HL-60/S4 treated with phorbol 12-myristate 13-acetate at 8.2 ng/mL for 4 days and 3 days (cell line): ENCODE data around the gene NXT1.

Experiments used
- in situ Hi-C: fragments of 300-500 bp; cut with MboI; formaldehyde crosslinking; loops from 2 replicates; pipeline ENCODE4 v1.15.0; 2022; ENCODE audit warnings: low sequenced_read_pairs

The NXT1 gene

DNA sequence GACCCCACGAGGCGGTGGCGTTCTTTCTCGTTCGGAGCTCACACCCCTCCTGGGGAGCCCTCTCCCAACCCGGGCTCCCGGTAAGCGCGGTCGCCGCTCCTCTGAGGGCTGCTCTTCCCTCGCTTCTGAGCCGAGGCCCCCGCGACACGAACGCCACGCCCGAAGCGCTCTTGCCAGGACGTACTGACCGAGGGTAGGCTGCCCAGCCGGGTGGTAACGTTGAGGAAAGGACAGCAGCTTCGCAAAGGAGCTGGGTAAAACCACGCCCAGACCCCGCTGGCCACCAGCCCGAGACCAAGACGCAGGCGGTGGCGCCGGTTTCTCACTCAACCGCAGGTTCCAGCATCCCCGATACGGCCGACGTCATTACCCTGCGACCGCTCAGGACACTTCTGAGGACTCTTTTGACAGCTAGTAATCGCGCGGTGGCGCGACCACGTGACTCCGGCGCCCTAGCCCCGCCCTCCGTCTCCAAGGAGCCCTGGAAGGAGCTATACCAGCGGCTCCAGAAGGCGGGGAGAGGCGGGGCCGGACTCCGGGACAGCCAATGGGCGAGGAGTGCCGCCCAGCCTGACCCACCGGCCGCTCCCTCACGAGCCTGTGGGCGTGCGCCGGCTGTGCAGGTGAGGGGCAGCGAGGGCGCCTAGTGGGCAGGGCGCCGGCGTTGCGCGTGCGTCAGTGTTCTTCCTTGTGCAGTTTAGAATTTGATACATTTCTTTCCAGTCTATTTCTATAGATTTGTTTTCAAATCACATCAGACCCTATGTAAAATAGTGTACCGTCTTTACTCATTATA is 7.4 kb downstream of the NXT1 start:
- in situ Hi-C loops = no loop called here

DNA sequence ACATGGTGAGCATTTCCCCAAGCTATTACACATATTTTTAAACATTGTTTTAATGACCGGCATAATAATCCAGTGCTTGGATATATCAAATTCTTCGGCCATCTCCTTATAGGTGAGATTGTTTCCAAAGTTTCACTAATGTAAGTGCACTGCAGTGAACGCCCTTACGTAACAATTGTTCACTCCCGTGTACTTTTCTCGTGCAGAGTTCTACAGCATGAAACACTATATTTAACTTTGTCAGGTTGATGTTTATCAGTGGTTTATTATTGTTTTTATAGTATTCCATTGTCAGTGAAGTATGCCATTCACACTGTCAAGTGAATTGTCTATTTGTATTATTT is 7.9 kb downstream of the NXT1 start:
- in situ Hi-C loops = no loop called here

GRCh38 chr20:23358923-23359593 is 8.5 kb downstream of the NXT1 start:
- in situ Hi-C loops = no loop called here

DNA sequence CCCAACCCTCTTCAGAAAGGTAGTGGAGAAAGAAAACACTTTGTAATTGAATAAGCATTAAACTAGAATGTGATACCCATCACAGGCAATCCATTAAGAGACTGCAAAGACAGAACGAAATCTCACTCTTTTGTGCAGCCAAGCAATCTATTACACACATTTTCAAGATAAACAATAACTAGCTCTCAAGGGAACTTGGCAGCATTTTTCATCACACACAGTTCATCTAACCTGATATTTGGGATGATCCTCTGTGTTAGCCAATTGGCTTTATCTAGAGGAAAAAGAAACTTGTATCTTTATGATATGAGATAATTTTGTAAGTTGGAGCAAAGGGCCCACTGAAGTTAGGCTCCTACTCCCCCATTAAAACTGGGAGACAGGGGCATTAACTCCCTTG is 9.9 kb downstream of the NXT1 start:
- in situ Hi-C loops = no loop called here

- in situ Hi-C loops = no loop called here
Measured at GRCh38 chr20:23361119-23361475, 10.5 kb downstream of the NXT1 start.

GRCh38 chr20:23361476-23362391 is 11.1 kb downstream of the NXT1 start, which contains the start of gene GZF1:
Gene GZF1 (plus strand): TSS chr20:23362182. CDS start chr20:23364384, 2,202 bp downstream.
- in situ Hi-C loops = no loop called here

GRCh38 chr20:23362392-23363256 is 12.0 kb downstream of the NXT1 start:
- in situ Hi-C loops = no loop called here

DNA sequence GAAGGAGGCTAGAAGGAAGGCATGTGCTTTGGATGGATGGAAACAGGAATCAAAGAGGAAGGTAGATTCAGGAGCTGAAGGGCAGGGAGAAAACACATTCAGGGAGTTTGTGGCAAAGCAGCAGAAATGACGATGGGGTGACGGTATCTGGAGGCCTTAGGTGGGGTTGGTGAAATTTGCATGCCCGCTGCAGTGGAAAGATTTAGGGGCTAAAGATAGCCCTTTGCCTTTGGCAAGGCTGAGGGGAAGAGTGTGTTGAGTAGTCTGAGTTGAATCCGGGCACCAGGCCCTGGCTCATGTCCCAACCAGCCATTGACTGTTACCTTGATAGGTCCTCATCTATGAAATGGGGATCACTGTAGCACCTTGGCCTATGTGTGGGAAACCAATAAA is 12.7 kb downstream of the NXT1 start:
- in situ Hi-C loops = no loop called here

DNA sequence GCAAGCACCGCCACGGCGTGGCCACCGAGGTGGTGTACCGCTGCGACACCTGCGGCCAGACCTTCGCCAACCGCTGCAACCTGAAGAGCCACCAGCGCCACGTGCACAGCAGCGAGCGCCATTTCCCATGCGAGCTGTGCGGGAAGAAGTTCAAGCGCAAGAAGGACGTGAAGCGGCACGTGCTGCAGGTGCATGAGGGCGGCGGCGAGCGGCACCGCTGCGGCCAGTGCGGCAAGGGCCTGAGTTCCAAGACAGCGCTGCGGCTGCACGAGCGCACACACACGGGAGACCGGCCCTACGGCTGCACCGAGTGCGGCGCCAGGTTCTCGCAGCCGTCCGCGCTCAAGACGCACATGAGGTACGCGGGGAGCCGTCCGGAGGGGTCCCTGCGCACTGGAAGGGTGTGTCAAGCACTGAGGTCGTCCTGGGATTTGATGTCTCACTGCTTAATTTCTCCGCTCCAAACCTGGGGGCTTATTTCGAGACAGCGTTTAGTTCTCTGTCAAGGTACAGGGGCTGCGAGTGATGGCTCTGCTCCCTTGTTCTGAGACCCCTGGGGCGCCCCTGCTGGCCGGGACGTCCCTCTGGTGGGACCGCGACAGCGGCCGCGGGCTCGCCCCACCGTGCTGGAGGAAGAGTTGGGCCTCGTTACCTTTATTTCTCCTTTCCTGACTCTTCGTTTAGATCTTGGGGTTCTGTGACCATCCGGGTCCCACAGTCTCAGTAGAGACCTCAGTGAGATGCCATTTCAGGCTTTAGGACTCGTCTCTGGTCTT is 15.0 kb downstream of the NXT1 start:
- in situ Hi-C loops = no loop called here

DNA sequence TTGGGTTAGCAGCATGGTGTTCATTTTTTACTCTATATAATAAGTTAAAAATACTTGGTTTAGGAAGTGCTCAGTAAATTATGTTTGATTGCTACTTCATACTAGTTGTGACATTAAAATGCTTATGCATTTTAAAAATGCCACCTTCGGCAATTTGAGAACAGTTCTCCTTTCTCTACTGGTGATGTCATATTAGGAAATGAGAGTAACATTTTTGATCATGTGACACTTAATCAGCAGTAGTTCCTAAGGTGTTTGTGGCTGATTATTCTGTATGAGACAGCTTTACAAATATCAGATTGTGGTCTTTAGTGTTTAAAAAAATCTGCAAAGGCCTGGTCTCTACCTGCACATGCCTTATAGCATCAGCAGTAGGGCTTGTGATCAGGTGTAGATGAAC is 15.8 kb downstream of the NXT1 start:
- in situ Hi-C loops = no loop called here

- in situ Hi-C loops = no loop called here
Measured at GRCh38 chr20:23367770-23368169, 17.2 kb downstream of the NXT1 start.

- in situ Hi-C loops = no loop called here
Measured at GRCh38 chr20:23368316-23369071, 17.9 kb downstream of the NXT1 start.

- in situ Hi-C loops = no loop called here
Measured at GRCh38 chr20:23369072-23369823, 18.7 kb downstream of the NXT1 start.

GRCh38 chr20:23370274-23370673 is 19.7 kb downstream of the NXT1 start:
- in situ Hi-C loops = no loop called here

DNA sequence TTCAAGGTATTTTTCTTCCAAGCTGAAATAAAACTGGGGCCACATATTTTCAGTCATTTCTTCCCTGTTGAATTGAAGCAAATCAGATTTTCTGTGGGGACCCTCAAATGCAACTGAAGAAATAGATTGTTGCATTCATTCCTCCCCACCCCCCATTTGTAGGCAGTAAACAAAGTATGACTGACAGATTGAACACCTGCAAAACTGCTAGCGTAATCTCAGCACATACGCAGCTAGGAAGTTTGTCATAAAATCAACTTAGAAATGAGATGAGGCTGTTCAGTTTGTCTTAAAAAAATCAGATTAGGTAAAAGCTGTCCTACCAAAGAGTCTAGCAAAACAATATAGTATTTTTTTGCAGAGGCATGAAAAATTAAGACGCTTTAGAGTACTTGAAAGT is 20.3 kb downstream of the NXT1 start:
- in situ Hi-C loops = no loop called here

GRCh38 chr20:23371496-23371895 is 20.9 kb downstream of the NXT1 start:
- in situ Hi-C loops = no loop called here

DNA sequence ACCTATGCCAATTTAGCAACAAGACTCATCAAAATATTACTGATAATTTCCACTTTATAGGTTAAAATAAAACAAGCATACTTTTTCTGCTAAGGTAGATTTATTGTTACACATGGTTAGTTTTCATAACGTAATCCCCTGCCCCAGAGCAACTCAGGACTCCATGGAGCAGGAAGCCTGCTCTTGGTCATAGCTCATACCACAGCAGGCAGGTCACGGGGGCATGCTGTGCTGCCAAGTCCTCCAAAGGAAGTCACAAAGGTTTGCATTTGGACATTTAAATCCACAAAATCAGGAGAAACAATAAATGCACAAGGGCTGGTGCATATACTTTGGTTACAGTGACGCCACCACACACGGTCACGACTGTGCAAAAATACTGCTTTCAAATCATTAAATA is 23.9 kb downstream of the NXT1 start:
- in situ Hi-C loops = no loop called here

GRCh38 chr20:23375827-23376226 is 25.2 kb downstream of the NXT1 start:
- in situ Hi-C loops = no loop called here
